ENCODE results near the gene RRP1.

DNA sequence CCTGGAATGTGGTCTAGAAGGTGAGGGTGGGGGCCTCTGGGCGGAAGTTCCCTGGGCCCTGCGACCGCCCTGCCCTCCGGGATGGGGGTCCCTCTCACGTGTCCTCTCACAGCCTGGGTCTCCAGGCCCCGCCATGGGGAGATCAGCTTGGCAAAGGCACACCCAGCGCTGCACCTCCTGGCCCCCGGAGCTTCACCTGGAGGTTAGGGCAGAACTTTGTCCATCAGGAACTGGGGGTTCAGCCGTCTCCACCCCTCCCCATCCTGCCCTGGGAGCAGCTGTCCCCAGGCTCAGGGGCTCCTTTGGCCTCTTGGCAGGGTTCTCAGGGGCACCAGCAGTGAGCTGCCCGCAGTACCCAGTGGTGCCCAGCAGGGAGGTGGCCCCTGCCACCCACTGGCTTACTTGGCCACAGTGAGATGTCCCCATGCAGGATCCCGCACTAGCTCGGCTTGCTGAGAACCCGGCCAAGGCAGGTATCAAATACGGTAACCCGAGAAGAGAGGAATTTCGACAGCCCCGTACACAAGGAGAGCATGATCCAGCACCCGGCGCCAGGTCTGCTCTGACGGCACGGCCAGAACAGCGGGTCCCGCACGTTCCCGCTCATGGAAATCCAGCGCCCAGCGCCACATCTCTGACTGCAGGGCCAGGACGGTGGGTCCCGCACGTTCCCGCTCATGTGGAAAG, 36.7 kb downstream of the RRP1 start:
- TF ChIP-seq YY1 (IDR thresholded peaks at IDR 0.05; ENCODE audit: insufficient read depth, insufficient read length) (no peak), ZNF274 (IDR thresholded peaks at IDR 0.05; ENCODE audit: low read depth, low read length) (no peak), SUZ12 (IDR thresholded peaks at IDR 0.05; ENCODE audit: extremely low read depth, insufficient read depth, insufficient read length) (no peak)
